Measurements from ENCODE around the gene DHX36.

DHX36 gene

GRCh38 chr3:154323891-154324738 is at the start of gene DHX36:
DHX36 (minus strand) TSS chr3:154324487; CDS start chr3:154324416, 71 bp downstream.
- DNase-seq, result peak; percentile 82 to 99 (median 90)
- intact Hi-C loops (cut with DNase I), result no loop called here

GRCh38 chr3:154367221-154367620 is 42.9 kb upstream of the DHX36 start:
- DNase-seq, result no peak
- intact Hi-C loops (cut with DNase I), result no loop called here

GRCh38 chr3:154364849-154365248 is 40.6 kb upstream of the DHX36 start:
- DNase-seq, result no peak
- intact Hi-C loops (cut with DNase I), result no loop called here

- DNase-seq, result no peak
- intact Hi-C loops (cut with DNase I), result no loop called here
These were observed 36.8 kb upstream of the DHX36 start for GRCh38 chr3:154361099-154361498.

GRCh38 chr3:154356009-154356408 is 31.7 kb upstream of the DHX36 start:
- intact Hi-C loops (cut with DNase I), result no loop called here
- no peak for DNase-seq

- DNase-seq, result no peak
- intact Hi-C loops (cut with DNase I), result no loop called here
These were observed 24.9 kb upstream of the DHX36 start for GRCh38 chr3:154349223-154349622.

GRCh38 chr3:154345422-154346122 is 21.3 kb upstream of the DHX36 start:
- intact Hi-C loops (cut with DNase I), result no loop called here
- DNase-seq, result no peak

GRCh38 chr3:154338570-154338969 is 14.3 kb upstream of the DHX36 start:
- intact Hi-C loops (cut with DNase I), result loop anchor here (5.0 to 10.0 kb wide), 2 partner anchors 984 to 1366 kb away; no protein-coding TSS in a partner anchor
- no peak for DNase-seq

GRCh38 chr3:154338008-154338407 is 13.7 kb upstream of the DHX36 start:
- DNase-seq, result no peak
- intact Hi-C loops (cut with DNase I), result loop anchor here (5.0 to 10.0 kb wide), 2 partner anchors 984 to 1367 kb away; no protein-coding TSS in a partner anchor

GRCh38 chr3:154334973-154335420 is 10.7 kb upstream of the DHX36 start:
- intact Hi-C loops (cut with DNase I), result loop anchor here (5.0 to 10.0 kb wide), 2 partner anchors 987 to 1370 kb away; no protein-coding TSS in a partner anchor
- no peak for DNase-seq

- intact Hi-C loops (cut with DNase I), result no loop called here
- no peak for DNase-seq
These were observed 3.6 kb upstream of the DHX36 start for GRCh38 chr3:154327871-154328270.

- DNase-seq, result no peak
- intact Hi-C loops (cut with DNase I), result no loop called here
These were observed 632 bp upstream of the DHX36 start for GRCh38 chr3:154324919-154325318.

GRCh38 chr3:154316974-154317767 is 7.1 kb downstream of the DHX36 start:
- no peak for DNase-seq
- intact Hi-C loops (cut with DNase I), result no loop called here

- no peak for DNase-seq
- intact Hi-C loops (cut with DNase I), result no loop called here
These were observed 10.1 kb downstream of the DHX36 start for GRCh38 chr3:154314152-154314551.

GRCh38 chr3:154310840-154311239 is 13.4 kb downstream of the DHX36 start:
- intact Hi-C loops (cut with DNase I), result no loop called here
- DNase-seq, result no peak

- DNase-seq, result no peak
- intact Hi-C loops (cut with DNase I), result no loop called here
These were observed 16.9 kb downstream of the DHX36 start for GRCh38 chr3:154307363-154307762.

- intact Hi-C loops (cut with DNase I), result no loop called here
- DNase-seq, result no peak
These were observed 19.4 kb downstream of the DHX36 start for GRCh38 chr3:154304936-154305335.

- intact Hi-C loops (cut with DNase I), result no loop called here
- no peak for DNase-seq
These were observed 20.0 kb downstream of the DHX36 start for GRCh38 chr3:154304116-154304786.

- DNase-seq, result no peak
- intact Hi-C loops (cut with DNase I), result no loop called here
These were observed 22.7 kb downstream of the DHX36 start for GRCh38 chr3:154301561-154301960.

GRCh38 chr3:154294016-154294415 is 30.3 kb downstream of the DHX36 start:
- intact Hi-C loops (cut with DNase I), result no loop called here
- no peak for DNase-seq

Data from posterior cingulate gyrus (tissue), 11 donors.